HG02973 (cell line): ENCODE results near the gene FLT3LG.
"Not testable (repeated sequence)": the region's sequence is repeated elsewhere in the genome, so short reads cannot be mapped to it uniquely, and the experiment has no call there.

Source experiments
- ATAC-seq: cut with Tn5 transposase; IDR thresholded peaks from one replicate; pipeline ENCODE4 v1.9.1; 2021; ENCODE audit warnings: moderate library complexity; ENCODE audit not compliant: unreplicated experiment

The FLT3LG gene

DNA sequence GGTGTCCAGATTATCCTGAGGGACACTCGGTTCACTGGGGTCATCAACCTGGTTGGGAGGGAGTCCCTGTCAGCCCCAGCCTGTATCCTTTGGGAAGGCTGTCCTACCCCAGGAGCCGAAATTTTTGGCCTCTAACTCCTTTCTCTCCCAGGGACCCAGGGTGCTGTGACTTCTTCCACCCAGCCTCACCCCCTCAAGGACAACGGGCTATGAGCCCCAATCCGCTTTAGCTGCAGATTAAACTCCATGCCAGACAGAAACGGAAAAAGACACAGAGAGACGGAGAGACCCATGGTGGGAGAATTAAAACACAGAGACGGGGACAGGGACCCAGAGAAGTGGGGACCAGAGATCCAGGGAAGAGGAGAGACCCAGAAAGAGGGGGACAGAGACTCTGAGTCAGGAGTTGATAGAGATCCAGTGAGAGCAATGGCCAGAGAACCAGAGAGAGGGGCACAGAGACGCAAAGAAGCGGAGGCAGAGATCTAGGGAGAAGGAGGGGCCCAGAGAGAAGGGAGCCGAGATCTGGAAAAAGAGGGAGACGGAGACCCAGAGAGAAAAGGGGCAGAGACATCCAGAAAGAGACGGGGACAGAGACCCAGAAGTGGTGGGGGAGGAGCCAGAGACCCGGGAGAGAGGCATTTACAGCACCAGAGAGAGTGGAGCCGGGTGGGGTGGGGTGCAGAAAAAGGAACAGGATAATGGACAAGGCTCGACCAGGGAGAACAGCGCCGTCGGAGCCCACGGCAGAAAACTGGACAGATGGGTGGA, 33.4 kb upstream of the FLT3LG start:
- no peak for ATAC-seq

GRCh38 chr19:49441210-49441959, 32.6 kb upstream of the FLT3LG start, which contains the start of gene SLC17A7:
Gene SLC17A7 (minus strand): TSS chr19:49441527. CDS start chr19:49441379, 148 bp downstream.
- ATAC-seq, result no peak

GRCh38 chr19:49441960-49442350, 32.1 kb upstream of the FLT3LG start:
- ATAC-seq, result no peak

DNA sequence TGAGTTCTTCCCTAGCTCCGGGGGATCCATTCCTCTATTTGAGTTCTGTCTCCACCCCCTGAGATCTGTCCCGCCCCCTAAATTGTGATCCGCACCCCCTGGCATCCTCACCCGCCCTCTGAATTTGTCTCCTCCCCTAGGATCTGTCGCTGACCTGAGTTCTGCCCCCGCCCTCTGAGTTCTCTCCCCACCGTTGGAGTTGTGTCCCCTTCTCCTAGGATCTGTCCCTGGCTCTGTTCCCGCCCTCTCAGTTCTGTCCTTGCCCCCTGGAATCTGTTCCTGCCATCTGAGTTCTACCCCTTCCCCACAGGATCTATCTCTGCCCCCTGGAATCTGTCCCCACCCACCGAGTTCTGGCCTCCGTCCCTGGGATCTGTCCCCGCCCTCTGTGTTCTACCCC, 31.7 kb upstream of the FLT3LG start:
- no peak for ATAC-seq

- ATAC-seq, result peak; percentile 3
These were observed 31.1 kb upstream of the FLT3LG start for GRCh38 chr19:49442771-49443365.

DNA sequence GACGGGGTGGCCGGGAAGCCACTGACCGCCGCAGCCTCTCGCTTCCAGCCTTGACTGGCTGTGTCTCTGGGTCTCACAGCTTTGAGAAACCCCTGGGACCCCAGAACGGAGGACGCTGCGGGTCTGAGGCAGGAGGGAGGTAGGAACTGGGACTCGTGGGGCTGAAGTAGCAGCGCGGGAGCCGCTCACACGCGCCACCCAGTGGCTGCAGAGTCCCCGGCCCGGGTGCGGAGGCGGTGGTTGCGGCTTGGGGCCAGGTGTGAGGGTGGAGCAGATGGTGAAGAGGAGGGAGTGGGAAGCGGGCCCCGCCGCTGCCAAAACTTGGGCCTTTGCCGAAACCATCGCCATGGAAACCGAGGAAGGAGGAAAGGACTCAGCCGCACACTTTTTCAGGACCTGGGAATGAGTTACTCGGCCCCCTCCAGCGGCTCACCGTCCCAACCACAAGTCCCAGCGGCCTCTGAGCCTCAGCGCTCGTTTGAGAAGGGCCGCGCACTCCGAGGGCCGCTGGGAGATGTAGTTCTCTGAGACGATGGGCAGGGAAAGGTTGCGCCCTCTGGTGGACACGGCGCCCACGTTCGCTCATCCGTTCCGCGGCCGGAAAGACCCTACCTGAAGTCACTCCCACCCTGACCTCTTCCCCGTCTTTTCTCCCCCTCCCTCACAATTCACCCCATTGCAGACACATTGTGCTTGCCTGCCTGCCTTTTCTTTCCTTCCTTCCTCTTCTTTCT, 30.5 kb upstream of the FLT3LG start:
- peak; percentile 69 for ATAC-seq

- not testable (repeated sequence) for ATAC-seq
These were observed 29.8 kb upstream of the FLT3LG start for GRCh38 chr19:49444100-49444700.

DNA sequence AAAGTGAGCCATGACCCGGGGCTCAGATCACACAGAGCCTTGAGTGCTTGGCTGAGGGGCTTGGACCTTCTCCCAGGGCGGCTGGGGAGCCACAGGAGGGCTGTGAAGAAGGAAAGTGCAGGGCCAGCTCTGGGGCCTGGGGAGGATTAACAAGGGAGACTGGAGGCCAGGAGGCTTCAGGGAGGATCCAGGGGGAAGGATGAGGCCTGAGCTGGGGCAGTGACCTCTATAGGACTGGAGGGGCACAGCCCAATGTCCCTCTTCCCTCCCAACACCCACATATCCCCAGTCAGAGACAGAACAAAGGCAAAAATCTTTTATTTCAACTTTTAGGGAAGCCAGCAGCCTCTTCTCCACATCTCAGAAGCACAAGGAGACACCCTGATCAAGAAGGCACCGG, 28.0 kb upstream of the FLT3LG start:
- no peak for ATAC-seq

DNA sequence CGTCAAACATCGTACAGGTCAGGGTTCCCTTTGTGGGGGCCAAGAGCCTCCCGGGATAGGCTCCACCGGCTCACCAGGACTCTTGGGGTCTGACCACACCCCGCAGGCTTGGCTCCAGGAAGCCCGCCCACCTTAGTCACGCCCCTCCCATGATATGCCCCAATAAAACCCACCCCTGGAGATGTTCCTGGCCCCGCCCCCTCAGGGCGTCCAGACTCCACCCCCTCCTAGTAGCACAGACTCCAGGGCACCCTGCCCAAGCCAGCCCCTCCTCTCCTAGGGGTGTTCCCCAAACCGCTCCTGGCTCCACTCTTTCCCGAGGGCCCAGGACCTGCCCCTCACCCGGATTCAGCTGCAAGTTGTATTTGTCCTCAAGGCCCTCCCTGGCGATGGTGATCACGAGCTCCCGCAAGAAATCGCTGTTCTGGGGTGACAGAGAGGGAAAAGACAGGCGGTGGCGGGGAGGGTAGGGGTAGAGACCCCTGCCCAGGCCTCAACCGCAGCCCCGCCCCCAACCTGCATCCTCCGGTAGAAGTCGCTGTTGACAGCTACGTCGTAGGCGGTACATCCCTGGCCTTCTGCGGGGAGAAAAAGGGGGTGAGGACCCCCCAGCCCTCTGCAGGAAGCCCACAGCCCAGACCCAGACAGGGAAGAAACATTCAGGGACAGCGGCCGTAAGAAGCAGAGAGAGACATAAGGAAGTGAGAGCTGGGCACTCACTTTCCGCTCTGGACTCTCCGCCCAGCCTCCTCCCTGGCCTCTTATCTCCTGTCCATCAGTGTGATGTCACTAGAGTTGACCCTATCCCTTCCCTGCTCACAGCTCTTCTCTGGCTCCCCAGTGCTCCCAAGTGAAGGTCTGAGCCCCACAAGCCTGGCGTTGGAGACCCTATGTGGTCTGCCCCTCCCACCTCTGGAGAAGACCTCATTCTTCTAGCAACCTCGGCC, 26.3 kb upstream of the FLT3LG start:
- ATAC-seq, result no peak

- no peak for ATAC-seq
These were observed 25.6 kb upstream of the FLT3LG start for GRCh38 chr19:49448432-49448786.

- ATAC-seq, result no peak
These were observed 23.6 kb upstream of the FLT3LG start for GRCh38 chr19:49450405-49450804.

DNA sequence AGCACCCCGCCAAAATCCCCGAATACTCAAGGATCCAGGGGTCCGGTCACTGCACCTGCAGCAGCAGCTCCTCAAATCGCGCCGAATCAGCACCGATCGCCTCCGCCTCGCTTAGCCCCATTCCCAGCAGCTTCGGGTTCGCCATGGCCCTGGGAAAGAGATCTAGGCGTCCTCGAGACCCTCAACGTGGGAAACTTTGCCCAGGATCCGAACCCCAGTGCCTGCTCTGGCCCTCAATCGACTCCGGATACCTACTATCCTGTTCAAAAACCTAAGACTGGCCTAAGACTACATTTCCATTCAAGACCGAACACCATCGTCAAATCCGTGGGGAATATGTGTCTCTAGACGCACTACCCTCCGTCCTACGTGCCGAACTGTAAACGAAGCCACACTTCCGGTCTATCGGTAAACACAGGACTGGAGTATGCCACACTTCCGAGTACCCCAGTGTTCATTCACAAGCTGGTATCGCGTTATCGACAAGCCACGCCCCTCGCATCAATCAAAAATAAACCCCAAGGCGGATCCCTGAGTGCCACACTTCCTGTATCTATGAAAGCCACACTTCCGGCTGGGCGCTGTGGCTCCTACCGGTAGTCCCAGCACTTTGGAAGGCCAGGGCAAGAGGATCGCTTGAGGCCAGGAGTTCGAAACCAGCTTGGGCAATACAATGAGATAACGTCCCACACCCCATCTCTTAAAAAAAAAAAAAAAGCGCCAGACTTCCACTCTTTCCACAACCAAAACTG, 22.4 kb upstream of the FLT3LG start, which contains the start of gene PIH1D1:
TSS of gene PIH1D1 (minus strand) at position 385 of the 752 bp plus-strand sequence. CDS start at position 145, 240 bp downstream.
- peak; percentile 45 for ATAC-seq

DNA sequence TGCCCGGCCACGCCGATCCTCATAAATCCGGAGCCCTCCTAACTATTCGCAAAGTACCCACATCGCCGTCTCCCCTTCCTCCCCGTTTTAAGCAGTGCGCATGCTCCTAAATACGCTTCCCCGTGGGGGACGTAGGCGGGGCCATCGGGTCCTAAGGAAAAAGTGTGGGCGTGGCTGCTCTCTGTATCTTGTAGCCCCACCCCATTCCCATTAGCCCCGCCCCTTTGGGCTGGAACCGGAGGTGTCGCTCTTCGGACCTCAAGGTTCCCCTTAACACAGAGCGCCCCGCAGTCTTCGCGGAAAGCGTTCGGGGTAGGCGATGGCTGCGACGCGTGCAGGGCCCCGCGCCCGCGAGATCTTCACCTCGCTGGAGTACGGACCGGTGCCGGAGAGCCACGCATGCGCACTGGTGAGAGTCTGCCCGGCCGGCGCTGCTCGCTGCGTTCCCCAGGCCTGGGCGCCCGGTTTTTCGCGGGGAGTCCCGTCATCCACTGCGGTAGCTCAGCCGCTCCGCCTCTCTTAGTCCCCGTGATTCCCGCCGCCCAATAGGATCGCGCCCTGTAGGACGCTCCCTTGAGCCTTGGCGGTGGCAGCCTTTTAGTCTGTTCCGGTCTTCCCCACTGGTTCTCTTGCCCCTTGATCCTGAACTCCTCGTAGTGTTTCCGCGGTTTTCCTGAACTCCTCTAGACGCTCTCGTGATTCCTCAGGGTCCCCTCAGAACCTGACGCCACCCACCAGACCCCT, 20.8 kb upstream of the FLT3LG start, which contains the start of gene ALDH16A1:
TSS of gene ALDH16A1 (plus strand) at position 213 of the 744 bp plus-strand sequence. CDS start at position 320, 107 bp downstream.
- peak; percentile 83 for ATAC-seq

GRCh38 chr19:49453757-49454240, 20.2 kb upstream of the FLT3LG start:
- no peak for ATAC-seq

DNA sequence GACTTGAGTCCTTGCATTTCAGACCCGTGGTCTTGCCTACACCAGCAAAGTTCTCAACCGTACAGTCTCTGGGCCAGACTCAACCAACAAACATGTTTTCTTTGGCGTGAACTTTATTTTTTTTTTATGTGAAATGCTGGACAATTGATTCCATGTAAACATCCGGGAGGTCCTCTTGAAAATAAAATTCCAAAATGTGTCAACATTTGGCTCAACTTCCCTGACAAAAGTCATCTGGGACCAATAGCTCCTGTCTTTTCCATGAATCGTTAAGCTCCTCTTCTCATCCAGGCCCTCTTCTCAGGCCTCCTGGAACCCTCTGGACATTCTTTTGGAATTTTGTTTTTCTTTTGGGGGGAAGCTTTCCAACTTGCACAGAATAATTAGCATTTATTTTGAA, 18.2 kb upstream of the FLT3LG start:
- ATAC-seq, result no peak

GRCh38 chr19:49456326-49456725, 17.7 kb upstream of the FLT3LG start:
- no peak for ATAC-seq

GRCh38 chr19:49458567-49458903, 15.5 kb upstream of the FLT3LG start:
- ATAC-seq, result no peak

DNA sequence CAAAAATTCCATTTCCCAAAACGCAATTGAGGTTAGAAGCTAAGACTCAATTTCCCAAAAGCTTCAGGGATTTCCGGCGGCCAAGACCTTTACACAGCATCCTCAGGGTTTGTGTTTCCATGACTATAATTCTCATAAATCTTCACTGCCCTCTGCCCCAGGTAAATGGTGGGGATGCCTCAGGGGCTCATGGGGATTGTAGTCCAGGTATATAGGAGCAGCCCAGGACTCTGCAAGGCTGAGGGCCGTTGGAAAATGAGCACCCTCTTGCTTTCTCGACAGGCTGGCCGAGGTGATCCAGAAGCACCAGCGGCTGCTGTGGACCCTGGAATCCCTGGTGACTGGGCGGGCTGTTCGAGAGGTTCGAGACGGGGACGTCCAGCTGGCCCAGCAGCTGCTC, 14.6 kb upstream of the FLT3LG start:
- no peak for ATAC-seq
